ENCODE results near the gene CDH23.

The CDH23 gene

GRCh38 chr10:71521504-71522441 lies 125.1 kb downstream of the CDH23 start:
- no peak for TF ChIP-seq POLR2AphosphoS5 (IDR thresholded peaks at IDR 0.05; ENCODE audit: low read depth, low read length)
- TF ChIP-seq SIN3A (IDR thresholded peaks at IDR 0.05; ENCODE audit: borderline replicate concordance, insufficient read depth, low read length), result no peak
- no peak for TF ChIP-seq FOXP2 (optimal IDR thresholded peaks at IDR 0.05; ENCODE audit: borderline replicate concordance, extremely low read depth, extremely low read length, insufficient read depth)
- no peak for TF ChIP-seq REST (IDR thresholded peaks at IDR 0.05; ENCODE audit: insufficient read depth in 1 of 2, low read depth in 2 of 2, low read length in 2 of 2)
- no peak for TF ChIP-seq TAF1 (IDR thresholded peaks at IDR 0.05; ENCODE audit: borderline replicate concordance, insufficient read depth, low read length)

GRCh38 chr10:71522442-71523144 lies 125.9 kb downstream of the CDH23 start:
- TF ChIP-seq SIN3A (IDR thresholded peaks at IDR 0.05; ENCODE audit: borderline replicate concordance, insufficient read depth, low read length), result no peak
- no peak for TF ChIP-seq FOXP2 (optimal IDR thresholded peaks at IDR 0.05; ENCODE audit: borderline replicate concordance, extremely low read depth, extremely low read length, insufficient read depth)
- no peak for TF ChIP-seq TAF1 (IDR thresholded peaks at IDR 0.05; ENCODE audit: borderline replicate concordance, insufficient read depth, low read length)
- TF ChIP-seq REST (IDR thresholded peaks at IDR 0.05; ENCODE audit: insufficient read depth in 1 of 2, low read depth in 2 of 2, low read length in 2 of 2), result no peak
- TF ChIP-seq POLR2AphosphoS5 (IDR thresholded peaks at IDR 0.05; ENCODE audit: low read depth, low read length), result no peak

- no peak for TF ChIP-seq SIN3A (IDR thresholded peaks at IDR 0.05; ENCODE audit: borderline replicate concordance, insufficient read depth, low read length)
- TF ChIP-seq TAF1 (IDR thresholded peaks at IDR 0.05; ENCODE audit: borderline replicate concordance, insufficient read depth, low read length), result no peak
- no peak for TF ChIP-seq POLR2AphosphoS5 (IDR thresholded peaks at IDR 0.05; ENCODE audit: low read depth, low read length)
- no peak for TF ChIP-seq FOXP2 (optimal IDR thresholded peaks at IDR 0.05; ENCODE audit: borderline replicate concordance, extremely low read depth, extremely low read length, insufficient read depth)
- TF ChIP-seq REST (IDR thresholded peaks at IDR 0.05; ENCODE audit: insufficient read depth in 1 of 2, low read depth in 2 of 2, low read length in 2 of 2), result no peak
Observed at GRCh38 chr10:71523756-71524155, 127.0 kb downstream of the CDH23 start.

GRCh38 chr10:71525092-71525491 lies 128.4 kb downstream of the CDH23 start:
- no peak for TF ChIP-seq POLR2AphosphoS5 (IDR thresholded peaks at IDR 0.05; ENCODE audit: low read depth, low read length)
- no peak for TF ChIP-seq TAF1 (IDR thresholded peaks at IDR 0.05; ENCODE audit: borderline replicate concordance, insufficient read depth, low read length)
- no peak for TF ChIP-seq FOXP2 (optimal IDR thresholded peaks at IDR 0.05; ENCODE audit: borderline replicate concordance, extremely low read depth, extremely low read length, insufficient read depth)
- no peak for TF ChIP-seq SIN3A (IDR thresholded peaks at IDR 0.05; ENCODE audit: borderline replicate concordance, insufficient read depth, low read length)
- no peak for TF ChIP-seq REST (IDR thresholded peaks at IDR 0.05; ENCODE audit: insufficient read depth in 1 of 2, low read depth in 2 of 2, low read length in 2 of 2)
